ENCODE data around the gene TEX29.

TEX29 gene

GRCh38 chr13:111319998-111320911 is at the start of gene TEX29:
Gene TEX29 (plus strand): TSS chr13:111320642. CDS start chr13:111320891, 249 bp downstream.
- no peak for DNase-seq (ENCODE audit: low read depth, low spot score)

- DNase-seq (ENCODE audit: low read depth, low spot score): no peak
These were observed 49.4 kb upstream of the TEX29 start for GRCh38 chr13:111270765-111271698.

GRCh38 chr13:111272117-111272516 is 48.3 kb upstream of the TEX29 start:
- no peak for DNase-seq (ENCODE audit: low read depth, low spot score)

GRCh38 chr13:111275382-111275781 is 45.1 kb upstream of the TEX29 start:
- no peak for DNase-seq (ENCODE audit: low read depth, low spot score)

GRCh38 chr13:111275995-111276618 is 44.3 kb upstream of the TEX29 start:
- DNase-seq (ENCODE audit: low read depth, low spot score): no peak

- DNase-seq (ENCODE audit: low read depth, low spot score): no peak
These were observed 42.2 kb upstream of the TEX29 start for GRCh38 chr13:111278258-111278657.

- DNase-seq (ENCODE audit: low read depth, low spot score): no peak
These were observed 41.4 kb upstream of the TEX29 start for GRCh38 chr13:111278743-111279652.

- no peak for DNase-seq (ENCODE audit: low read depth, low spot score)
These were observed 40.2 kb upstream of the TEX29 start for GRCh38 chr13:111280226-111280625.

GRCh38 chr13:111280681-111281585 is 39.5 kb upstream of the TEX29 start:
- DNase-seq (ENCODE audit: low read depth, low spot score): no peak

- no peak for DNase-seq (ENCODE audit: low read depth, low spot score)
These were observed 38.6 kb upstream of the TEX29 start for GRCh38 chr13:111281751-111282311.

- DNase-seq (ENCODE audit: low read depth, low spot score): no peak
These were observed 38.0 kb upstream of the TEX29 start for GRCh38 chr13:111282425-111282824.

GRCh38 chr13:111282997-111283396 is 37.4 kb upstream of the TEX29 start:
- no peak for DNase-seq (ENCODE audit: low read depth, low spot score)

- no peak for DNase-seq (ENCODE audit: low read depth, low spot score)
These were observed 37.0 kb upstream of the TEX29 start for GRCh38 chr13:111283457-111283856.

GRCh38 chr13:111283991-111284390 is 36.5 kb upstream of the TEX29 start:
- DNase-seq (ENCODE audit: low read depth, low spot score): no peak

GRCh38 chr13:111284565-111284964 is 35.9 kb upstream of the TEX29 start:
- DNase-seq (ENCODE audit: low read depth, low spot score): no peak

GRCh38 chr13:111286162-111286561 is 34.3 kb upstream of the TEX29 start:
- DNase-seq (ENCODE audit: low read depth, low spot score): no peak

GRCh38 chr13:111286749-111287148 is 33.7 kb upstream of the TEX29 start:
- DNase-seq (ENCODE audit: low read depth, low spot score): no peak

GRCh38 chr13:111287201-111287600 is 33.2 kb upstream of the TEX29 start:
- no peak for DNase-seq (ENCODE audit: low read depth, low spot score)

- no peak for DNase-seq (ENCODE audit: low read depth, low spot score)
These were observed 32.2 kb upstream of the TEX29 start for GRCh38 chr13:111288276-111288675.

All from activated CD4-positive, CD25-positive, alpha-beta regulatory T cell treated with anti-CD3 and anti-CD28 coated beads, Interleukin-2, amount 50 U/mL, for 16 hours (primary cell).